GM19468 (cell line): ENCODE results near the gene C10orf143.

Experiments used
- ATAC-seq: cut with Tn5 transposase; IDR thresholded peaks from one replicate; pipeline ENCODE4 v1.9.1; 2021; ENCODE audit warnings: mild to moderate bottlenecking, moderate library complexity, moderate number of reproducible peaks; ENCODE audit not compliant: unreplicated experiment; ENCODE audit errors: extremely low read depth

The C10orf143 gene

GRCh38 chr10:130018730-130019185 is 91.9 kb downstream of the C10orf143 start:
- ATAC-seq: no peak

DNA sequence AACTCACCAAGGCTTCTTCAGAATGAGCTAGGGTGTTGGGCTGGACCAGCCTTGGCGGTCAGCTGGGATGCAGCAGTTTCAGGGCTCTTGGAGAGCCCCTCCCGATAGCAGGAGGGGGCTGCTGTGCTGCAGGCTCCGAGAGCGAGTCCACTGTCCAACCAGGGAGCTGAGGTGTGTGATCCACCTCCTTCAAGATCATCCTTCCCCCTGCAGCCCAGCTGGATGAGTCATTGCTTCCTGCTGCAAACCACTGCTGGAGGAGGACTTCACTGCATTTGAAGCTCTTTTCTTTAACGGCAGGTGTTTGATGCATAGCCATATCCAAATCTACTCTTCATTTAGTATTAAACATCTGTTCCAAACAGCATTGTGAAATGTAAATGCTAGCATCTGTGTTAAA is 92.4 kb downstream of the C10orf143 start:
- ATAC-seq: no peak

DNA sequence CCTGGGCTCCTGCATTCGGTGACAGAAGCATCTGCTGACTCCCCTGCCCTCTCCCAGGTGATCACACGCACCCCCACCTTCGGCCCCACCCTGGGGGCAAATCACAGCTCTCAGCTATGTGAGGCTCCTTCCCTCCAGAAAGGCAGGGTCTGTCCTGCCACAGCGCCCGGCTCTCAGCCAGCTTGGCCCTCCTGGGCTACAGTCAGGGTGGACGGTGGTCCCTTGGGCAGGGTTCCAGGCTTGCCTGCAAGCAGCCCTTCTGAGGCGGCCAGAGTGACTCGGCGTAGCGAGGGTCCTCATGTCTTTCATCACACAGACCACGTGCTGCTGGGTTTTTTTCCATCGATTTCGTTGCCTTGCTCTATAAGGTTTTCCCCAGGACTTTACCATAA is 93.0 kb downstream of the C10orf143 start:
- ATAC-seq: no peak

DNA sequence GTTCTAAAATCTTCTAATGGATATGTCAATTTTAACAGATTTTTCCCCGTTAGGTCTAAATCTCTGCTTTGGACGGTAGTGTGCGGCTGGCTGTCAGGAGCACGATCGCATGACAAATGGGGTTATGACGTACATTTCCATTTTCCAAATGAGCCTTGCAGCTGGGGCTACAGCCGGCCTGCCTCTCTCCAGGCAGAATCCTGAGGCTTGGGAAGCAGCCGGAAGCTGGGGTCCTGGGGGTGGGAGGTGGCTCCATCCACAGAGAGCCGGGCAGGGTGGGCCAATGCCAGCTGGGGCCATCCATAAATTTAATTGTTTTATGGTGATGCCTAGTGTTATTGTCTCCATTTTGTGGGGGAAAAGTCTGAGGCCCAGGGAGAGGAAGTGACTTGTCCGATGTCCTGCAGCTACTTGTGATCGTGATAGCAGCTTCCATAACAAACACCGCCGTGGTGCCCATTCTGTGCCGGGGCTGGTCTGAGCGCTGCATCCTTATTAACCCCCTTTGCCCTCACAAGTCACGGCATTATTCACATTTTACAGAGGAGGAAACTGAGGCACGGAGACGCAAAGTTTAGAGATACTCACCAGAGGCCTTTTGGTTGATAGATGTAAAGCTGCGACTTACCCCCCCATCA is 93.5 kb downstream of the C10orf143 start:
- ATAC-seq: no peak

DNA sequence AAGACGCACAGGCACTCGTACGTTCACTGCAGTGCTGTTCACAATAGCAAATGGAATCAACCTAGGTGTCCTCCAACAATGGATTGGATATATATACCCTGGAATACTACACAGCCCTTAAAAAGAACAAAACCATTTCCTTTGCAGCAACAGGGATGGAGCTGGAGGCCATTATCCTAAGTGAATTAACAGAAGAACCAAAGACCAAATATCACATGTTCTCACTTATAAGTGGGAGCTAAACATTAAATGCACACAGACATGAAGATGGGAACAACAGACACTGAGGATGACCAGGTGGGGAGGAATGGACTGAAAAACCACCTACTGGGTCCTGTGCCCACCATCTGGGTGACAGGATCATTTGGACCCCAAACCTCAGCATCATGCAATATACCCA is 94.5 kb downstream of the C10orf143 start:
- no peak for ATAC-seq

GRCh38 chr10:130015075-130015695 is 95.4 kb downstream of the C10orf143 start:
- no peak for ATAC-seq

DNA sequence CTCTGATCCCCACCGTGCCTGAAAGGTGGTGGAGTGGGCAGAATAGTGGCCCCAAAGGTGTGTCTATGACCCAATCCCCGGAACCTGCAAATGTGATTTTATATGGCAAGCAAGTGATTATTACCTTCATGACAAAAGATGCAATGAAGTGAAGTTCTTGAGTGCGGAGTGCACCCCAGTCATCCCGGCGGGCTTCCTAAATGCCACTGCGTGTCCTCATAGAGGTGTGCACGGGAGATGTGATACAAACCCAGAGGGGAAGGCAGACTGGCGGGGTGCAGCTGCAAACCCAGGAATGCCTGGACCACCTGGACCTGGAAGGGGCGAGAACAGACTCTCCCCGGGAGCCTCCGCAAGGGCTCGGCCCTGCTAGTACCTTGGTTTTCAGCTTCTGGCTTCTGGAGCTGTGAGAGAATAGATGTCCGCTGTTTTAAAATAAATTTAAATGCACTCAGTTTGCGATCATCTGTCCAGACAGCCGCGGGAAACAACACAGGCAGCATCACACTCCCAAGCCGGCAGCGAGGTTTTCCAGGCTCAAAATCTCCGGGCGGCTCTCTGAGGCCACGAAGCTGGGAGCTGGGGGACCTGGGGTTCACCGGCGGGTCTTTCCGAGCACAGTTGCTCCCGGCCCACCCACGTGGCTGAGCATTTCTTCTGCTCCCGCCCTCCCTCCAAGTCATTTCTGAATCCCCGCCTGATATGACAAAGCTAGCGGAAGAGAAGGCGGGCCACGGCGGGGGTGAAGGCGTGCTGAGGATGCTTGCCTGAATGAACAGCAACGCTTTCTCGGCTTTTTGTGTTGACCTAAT is 96.2 kb downstream of the C10orf143 start:
- ATAC-seq: no peak
